ENCODE results near the gene ASTL.
"Not testable (repeated sequence)": the region's sequence is repeated elsewhere in the genome, so short reads cannot be mapped to it uniquely, and the experiment has no call there.

Gene ASTL

GRCh38 chr2:96095116-96095636 is 43.1 kb downstream of the ASTL start:
- no peak for DNase-seq

- DNase-seq, result no peak
Measured at GRCh38 chr2:96093528-96093927, 44.8 kb downstream of the ASTL start.

- no peak for DNase-seq
Measured at GRCh38 chr2:96092951-96093350, 45.4 kb downstream of the ASTL start.

GRCh38 chr2:96092573-96092877 is 45.8 kb downstream of the ASTL start:
- DNase-seq, result no peak

GRCh38 chr2:96091711-96092572 is 46.4 kb downstream of the ASTL start:
- no peak for DNase-seq

- no peak for DNase-seq
Measured at GRCh38 chr2:96091141-96091710, 47.1 kb downstream of the ASTL start.

- no peak for DNase-seq
Measured at GRCh38 chr2:96090196-96090926, 47.9 kb downstream of the ASTL start.

GRCh38 chr2:96089356-96090195 is 48.7 kb downstream of the ASTL start:
- no peak for DNase-seq

GRCh38 chr2:96088340-96089335 is 49.7 kb downstream of the ASTL start:
- no peak for DNase-seq

GRCh38 chr2:96087130-96087529 is 51.2 kb downstream of the ASTL start:
- DNase-seq, result no peak

- no peak for DNase-seq
Measured at GRCh38 chr2:96085541-96086355, 52.6 kb downstream of the ASTL start.

- not testable (repeated sequence) for DNase-seq
Measured at GRCh38 chr2:96084858-96085518, 53.3 kb downstream of the ASTL start.

- no peak for DNase-seq
Measured at GRCh38 chr2:96083989-96084857, 54.1 kb downstream of the ASTL start.

- no peak for DNase-seq
Measured at GRCh38 chr2:96083064-96083939, 55.0 kb downstream of the ASTL start.

- no peak for DNase-seq
Measured at GRCh38 chr2:96082211-96083063, 55.9 kb downstream of the ASTL start.

GRCh38 chr2:96081042-96081441 is 57.3 kb downstream of the ASTL start:
- DNase-seq, result no peak

GRCh38 chr2:96075199-96075771 is 63.0 kb downstream of the ASTL start:
- no peak for DNase-seq

Data from NCI-H1417 treated with DMSO at 0.1 percent for 48 hours (cell line).